Measurements from ENCODE around the gene PTPRG. TPM values are rescaled to one million over a fixed set of nuclear protein-coding genes. Genes with fewer than 3 reads are reported as not detected.

Gene PTPRG
- total RNA-seq, 1 experiment from 2014 or later: 0.74 TPM

DNA sequence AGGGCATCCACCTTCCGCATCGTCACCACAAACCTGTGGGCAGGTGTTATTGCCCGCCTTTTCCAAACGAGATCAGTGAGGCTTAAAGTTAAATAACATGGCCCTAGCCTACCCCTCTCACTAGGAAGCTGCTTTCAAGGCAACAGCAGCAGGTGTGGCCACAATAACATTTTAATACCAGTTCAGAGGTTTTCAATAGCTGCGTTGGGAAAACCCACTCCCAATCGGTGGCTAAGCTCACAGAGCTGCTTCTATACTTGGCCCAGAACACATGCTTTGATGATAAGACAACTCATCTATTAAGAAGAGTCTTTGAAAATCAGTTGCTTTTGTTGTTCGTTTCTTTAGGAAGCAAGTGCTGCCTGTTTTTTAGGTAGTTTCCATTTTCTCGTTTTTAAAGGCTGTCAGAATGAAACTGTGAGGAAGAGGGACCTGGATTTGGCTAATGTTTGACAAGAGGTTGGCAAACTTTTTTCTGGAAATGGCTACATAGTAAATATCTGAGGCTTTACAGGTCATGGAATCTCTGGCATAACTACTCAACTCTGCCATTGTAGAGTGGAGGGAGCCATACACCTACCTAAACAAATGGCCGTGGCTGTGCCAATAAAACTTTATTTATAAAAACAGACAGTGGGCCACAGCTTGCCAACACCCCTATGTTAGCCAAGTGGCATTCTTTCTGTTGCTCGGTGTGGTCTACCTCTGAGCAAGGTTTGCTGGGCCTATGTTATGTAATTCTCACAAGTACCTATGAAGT, 632.4 kb downstream of the PTPRG start:
- TF ChIP-seq, protein P1, sequence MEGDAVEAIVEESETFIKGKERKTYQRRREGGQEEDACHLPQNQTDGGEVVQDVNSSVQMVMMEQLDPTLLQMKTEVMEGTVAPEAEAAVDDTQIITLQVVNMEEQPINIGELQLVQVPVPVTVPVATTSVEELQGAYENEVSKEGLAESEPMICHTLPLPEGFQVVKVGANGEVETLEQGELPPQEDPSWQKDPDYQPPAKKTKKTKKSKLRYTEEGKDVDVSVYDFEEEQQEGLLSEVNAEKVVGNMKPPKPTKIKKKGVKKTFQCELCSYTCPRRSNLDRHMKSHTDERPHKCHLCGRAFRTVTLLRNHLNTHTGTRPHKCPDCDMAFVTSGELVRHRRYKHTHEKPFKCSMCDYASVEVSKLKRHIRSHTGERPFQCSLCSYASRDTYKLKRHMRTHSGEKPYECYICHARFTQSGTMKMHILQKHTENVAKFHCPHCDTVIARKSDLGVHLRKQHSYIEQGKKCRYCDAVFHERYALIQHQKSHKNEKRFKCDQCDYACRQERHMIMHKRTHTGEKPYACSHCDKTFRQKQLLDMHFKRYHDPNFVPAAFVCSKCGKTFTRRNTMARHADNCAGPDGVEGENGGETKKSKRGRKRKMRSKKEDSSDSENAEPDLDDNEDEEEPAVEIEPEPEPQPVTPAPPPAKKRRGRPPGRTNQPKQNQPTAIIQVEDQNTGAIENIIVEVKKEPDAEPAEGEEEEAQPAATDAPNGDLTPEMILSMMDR (IDR thresholded peaks at IDR 0.05): no peak
- TF ChIP-seq, protein P2, sequence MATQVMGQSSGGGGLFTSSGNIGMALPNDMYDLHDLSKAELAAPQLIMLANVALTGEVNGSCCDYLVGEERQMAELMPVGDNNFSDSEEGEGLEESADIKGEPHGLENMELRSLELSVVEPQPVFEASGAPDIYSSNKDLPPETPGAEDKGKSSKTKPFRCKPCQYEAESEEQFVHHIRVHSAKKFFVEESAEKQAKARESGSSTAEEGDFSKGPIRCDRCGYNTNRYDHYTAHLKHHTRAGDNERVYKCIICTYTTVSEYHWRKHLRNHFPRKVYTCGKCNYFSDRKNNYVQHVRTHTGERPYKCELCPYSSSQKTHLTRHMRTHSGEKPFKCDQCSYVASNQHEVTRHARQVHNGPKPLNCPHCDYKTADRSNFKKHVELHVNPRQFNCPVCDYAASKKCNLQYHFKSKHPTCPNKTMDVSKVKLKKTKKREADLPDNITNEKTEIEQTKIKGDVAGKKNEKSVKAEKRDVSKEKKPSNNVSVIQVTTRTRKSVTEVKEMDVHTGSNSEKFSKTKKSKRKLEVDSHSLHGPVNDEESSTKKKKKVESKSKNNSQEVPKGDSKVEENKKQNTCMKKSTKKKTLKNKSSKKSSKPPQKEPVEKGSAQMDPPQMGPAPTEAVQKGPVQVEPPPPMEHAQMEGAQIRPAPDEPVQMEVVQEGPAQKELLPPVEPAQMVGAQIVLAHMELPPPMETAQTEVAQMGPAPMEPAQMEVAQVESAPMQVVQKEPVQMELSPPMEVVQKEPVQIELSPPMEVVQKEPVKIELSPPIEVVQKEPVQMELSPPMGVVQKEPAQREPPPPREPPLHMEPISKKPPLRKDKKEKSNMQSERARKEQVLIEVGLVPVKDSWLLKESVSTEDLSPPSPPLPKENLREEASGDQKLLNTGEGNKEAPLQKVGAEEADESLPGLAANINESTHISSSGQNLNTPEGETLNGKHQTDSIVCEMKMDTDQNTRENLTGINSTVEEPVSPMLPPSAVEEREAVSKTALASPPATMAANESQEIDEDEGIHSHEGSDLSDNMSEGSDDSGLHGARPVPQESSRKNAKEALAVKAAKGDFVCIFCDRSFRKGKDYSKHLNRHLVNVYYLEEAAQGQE (IDR thresholded peaks at IDR 0.05; ENCODE audit: insufficient read depth in 1 of 2, low read depth in 2 of 2, low read length in 1 of 2): no peak
- TF ChIP-seq TCF7L2 (IDR thresholded peaks at IDR 0.05; ENCODE audit: low read depth, low read length): no peak
- TF ChIP-seq SIN3A (IDR thresholded peaks at IDR 0.05; ENCODE audit: borderline replicate concordance, insufficient read depth, low read depth, low read length): no peak
- TF ChIP-seq POLR2AphosphoS5 (IDR thresholded peaks at IDR 0.05; ENCODE audit: low read depth, low read length): no peak
- CTCF ChIA-PET: no interaction called here
- H3K27me3 ChIP-seq (ENCODE audit: control insufficient read depth, insufficient read depth, low read length): no peaks in the 10 kb centered on the region
- in situ Hi-C loops (cut with HindIII; ENCODE audit: low pct_unique_long_range_greater_than_20kb, low sequenced_read_pairs) (no loop called here), intact Hi-C loops (cut with micrococcal nuclease; ENCODE audit: unreplicated experiment) (no loop called here)
- H3K4me3 ChIP-seq (ENCODE audit: low read depth in 2 of 2, low read length in 2 of 2): no peak overlapping the region
- H3K36me3 ChIP-seq (ENCODE audit: control insufficient read depth, insufficient read depth, low read length): no peaks in the 10 kb centered on the region
- no TSS peak for BruUV-seq (replicated peaks)
- no peaks in the 10 kb centered on the region for H3K9me3 ChIP-seq (ENCODE audit: control insufficient read depth, insufficient read depth, low read depth, low read length)
- DNase-seq (ENCODE audit: low read depth, low spot score) (no peak), ATAC-seq (no peak)
- POLR2A ChIA-PET: no interaction called here
- no peaks in the 10 kb centered on the region for H3K4me1 ChIP-seq (ENCODE audit: control insufficient read depth, insufficient read depth, low read length)
- H3K27ac ChIP-seq (ENCODE audit: low read length): no peak overlapping the region

DNA sequence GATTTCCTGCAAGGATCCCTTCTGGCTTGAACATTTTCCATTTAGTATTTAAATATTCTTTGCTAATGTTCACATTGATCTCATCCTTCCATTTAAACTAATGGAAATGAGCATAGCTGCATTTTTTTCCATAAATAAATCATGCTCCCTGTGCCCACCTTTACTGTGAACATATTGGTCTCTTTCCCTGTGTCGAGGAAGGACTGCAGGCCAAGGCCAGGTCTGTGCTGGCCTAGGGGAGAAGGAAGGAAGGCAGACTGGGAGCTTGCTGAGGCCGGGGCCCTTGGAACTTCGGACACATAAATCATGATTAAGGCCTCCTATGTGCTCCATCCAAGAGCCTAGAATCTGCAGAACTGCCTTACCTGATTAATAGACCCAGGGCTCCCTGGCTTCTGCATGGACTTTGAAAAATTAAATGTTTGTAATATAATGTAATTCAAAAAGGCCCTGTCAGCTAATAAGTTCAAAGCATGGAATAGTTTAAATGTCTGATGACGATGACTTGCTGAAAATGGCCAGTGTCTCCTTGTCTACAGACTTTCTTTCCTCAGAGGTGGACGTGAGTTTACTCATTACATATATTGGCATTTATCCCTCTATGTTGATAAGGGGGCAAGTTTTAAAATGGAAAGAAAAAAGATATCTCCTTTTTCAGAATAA, 636.1 kb downstream of the PTPRG start:
- in situ Hi-C loops (cut with HindIII; ENCODE audit: low pct_unique_long_range_greater_than_20kb, low sequenced_read_pairs): no loop called here
- H3K27me3 ChIP-seq (ENCODE audit: control insufficient read depth, insufficient read depth, low read length): no peaks in the 10 kb centered on the region
- H3K4me3 ChIP-seq (ENCODE audit: low read depth in 2 of 2, low read length in 2 of 2): no peak overlapping the region
- no TSS peak for BruUV-seq (replicated peaks)
- no peak overlapping the region for H3K27ac ChIP-seq (ENCODE audit: low read length)
- no peaks in the 10 kb centered on the region for H3K9me3 ChIP-seq (ENCODE audit: control insufficient read depth, insufficient read depth, low read depth, low read length)
- POLR2A ChIA-PET: no interaction called here
- TF ChIP-seq, protein P2 (IDR thresholded peaks at IDR 0.05; ENCODE audit: insufficient read depth in 1 of 2, low read depth in 2 of 2, low read length in 1 of 2): no peak
- TF ChIP-seq TCF7L2 (IDR thresholded peaks at IDR 0.05; ENCODE audit: low read depth, low read length): no peak
- TF ChIP-seq POLR2AphosphoS5 (IDR thresholded peaks at IDR 0.05; ENCODE audit: low read depth, low read length): no peak
- TF ChIP-seq SIN3A (IDR thresholded peaks at IDR 0.05; ENCODE audit: borderline replicate concordance, insufficient read depth, low read depth, low read length): no peak
- TF ChIP-seq, protein P1 (IDR thresholded peaks at IDR 0.05): no peak
- CTCF ChIA-PET: no interaction called here
- intact Hi-C loops (cut with micrococcal nuclease; ENCODE audit: unreplicated experiment): no loop called here
- ATAC-seq: no peak
- no peaks in the 10 kb centered on the region for H3K36me3 ChIP-seq (ENCODE audit: control insufficient read depth, insufficient read depth, low read length)
- no peak for DNase-seq (ENCODE audit: low read depth, low spot score)
- H3K4me1 ChIP-seq (ENCODE audit: control insufficient read depth, insufficient read depth, low read length): no peaks in the 10 kb centered on the region

Data from Panc1 (cell line).